ENCODE results near the gene ADAM12.

ADAM12 gene

GRCh38 chr10:126133082-126133620 is 255.1 kb downstream of the ADAM12 start:
- no peak for DNase-seq

GRCh38 chr10:126131341-126131740 is 256.9 kb downstream of the ADAM12 start:
- no peak for DNase-seq

- no peak for DNase-seq
Measured at GRCh38 chr10:126130271-126130710, 258.0 kb downstream of the ADAM12 start.

DNA sequence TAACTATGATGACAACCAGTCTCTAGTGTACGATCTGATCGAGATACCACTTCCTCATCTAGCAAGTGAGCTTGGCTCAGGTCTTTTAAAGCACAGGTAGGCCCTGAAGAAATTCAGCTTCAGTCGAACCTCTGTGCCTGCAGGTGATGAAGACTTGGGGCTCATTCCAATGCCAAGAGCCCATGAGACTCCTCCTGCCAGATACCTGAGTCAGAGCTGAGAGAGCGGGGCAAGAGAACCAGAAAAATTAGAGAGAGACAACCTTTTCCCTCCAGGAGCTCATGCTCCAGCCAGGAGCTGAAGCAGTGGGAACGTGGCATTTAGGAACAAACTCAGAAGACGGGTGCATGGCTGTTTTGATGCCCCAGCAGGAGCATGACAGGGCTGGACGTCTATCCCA is 259.3 kb downstream of the ADAM12 start:
- no peak for DNase-seq

DNA sequence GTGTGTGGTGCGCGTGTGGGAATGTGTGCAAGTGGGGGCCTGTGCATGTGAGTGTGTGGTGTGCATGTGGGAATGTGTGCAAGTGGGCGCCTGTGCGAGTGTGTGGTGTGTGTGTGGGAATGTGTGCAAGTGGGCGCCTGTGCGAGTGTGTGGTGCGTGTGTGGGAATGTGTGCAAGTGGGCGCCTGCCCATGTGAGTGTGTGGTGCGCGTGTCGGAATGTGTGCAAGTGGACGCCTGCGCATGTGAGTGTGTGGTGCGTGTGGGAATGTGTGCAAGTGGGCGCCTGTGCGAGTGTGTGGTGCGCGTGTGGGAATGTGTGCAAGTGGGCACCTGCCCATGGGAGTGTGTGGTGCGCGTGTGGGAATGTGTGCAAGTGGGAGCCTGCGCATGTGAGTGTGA is 259.7 kb downstream of the ADAM12 start:
- DNase-seq, result no peak

GRCh38 chr10:126127481-126128029 is 260.7 kb downstream of the ADAM12 start:
- DNase-seq, result no peak

DNA sequence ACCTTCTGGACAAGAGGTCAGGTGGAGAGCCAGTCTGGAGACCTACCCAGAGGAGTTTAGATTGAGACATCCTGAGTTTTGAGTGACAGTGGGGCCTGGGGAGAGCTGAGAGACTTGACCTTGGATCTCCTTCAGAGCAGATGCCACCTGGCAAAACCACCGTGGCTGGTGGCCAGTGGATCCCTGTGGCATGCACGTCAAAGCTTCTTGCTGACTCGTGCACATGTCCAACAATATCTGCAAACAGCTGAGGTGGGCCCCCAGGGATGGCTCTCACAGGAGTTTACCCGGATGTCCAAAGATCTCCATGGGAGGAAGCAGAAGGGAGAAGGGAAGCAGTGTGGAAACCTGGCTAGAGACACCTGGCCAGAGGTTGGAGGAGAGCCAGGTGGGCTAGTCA is 261.4 kb downstream of the ADAM12 start:
- no peak for DNase-seq

DNA sequence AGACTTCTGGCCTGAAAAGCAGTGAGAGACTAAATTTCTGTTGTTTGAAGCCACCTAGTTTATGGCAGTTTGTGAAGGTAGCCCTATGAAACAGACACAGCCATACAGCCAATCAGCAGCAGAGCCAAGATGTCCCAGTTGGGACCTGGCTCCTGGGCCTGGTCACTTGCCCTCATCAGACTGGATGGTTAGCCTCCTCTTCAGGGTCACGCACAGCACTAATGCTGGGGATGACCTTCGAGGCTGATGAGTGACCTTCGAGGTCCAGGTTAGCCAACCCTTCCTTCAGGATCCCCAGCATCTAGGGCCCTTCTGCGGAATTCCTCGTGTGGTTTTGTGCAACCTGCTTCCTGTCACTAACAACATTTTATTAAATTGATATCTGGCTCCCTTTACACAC is 262.3 kb downstream of the ADAM12 start:
- peak; percentile 16 for DNase-seq

DNA sequence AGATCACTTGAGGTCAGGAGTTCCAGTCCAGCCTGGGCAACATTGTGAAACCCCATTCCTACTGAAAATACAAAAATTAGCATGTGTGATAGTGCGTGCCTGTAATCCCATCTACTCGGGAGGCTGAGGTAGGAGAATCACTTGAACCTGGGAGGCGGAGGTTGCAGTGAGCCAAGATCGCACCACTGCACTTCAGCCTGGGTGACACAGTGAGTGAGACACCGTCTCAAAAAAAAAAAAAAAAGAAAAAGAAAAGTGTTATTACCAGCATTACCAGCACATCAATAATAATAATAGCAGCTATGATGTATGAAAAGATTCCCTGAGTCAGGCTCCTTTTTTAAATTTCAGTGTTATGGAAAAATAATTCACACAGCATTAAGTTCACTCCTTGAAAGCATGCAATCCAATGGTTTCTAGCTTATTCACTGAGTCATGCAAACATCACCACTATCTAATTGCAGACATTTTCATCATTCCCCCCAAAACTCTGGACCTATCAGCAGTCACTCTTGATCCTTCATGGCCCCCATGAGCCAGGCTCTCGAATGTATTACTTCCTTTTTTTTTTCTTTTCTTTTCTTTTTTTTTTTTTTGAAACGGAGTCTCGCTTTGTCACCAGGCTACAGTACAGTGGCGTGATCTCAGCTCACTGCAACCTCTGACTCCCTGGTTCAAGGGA is 263.5 kb downstream of the ADAM12 start:
- DNase-seq, result no peak

- no peak for DNase-seq
Measured at GRCh38 chr10:126124046-126124445, 264.2 kb downstream of the ADAM12 start.

- no peak for DNase-seq
Measured at GRCh38 chr10:126123466-126123865, 264.8 kb downstream of the ADAM12 start.

DNA sequence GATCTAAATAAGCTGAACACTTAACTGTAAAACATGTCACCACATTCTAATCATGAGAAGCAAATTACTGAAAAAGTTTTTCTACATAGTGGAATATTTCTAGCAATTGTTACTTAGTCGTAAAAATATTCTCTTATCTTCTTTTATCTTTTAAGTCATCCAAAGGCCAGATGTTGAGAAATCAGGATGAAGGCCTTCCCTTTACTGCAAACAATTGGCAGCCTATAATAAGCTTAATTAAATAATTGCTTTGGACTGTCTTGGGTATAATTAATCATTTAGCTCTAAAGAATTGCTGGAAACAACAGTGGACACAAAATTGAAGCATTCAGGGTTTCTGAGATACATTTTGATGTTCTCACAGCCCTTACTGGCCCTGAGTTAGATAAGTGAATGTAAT is 265.4 kb downstream of the ADAM12 start:
- DNase-seq, result no peak

DNA sequence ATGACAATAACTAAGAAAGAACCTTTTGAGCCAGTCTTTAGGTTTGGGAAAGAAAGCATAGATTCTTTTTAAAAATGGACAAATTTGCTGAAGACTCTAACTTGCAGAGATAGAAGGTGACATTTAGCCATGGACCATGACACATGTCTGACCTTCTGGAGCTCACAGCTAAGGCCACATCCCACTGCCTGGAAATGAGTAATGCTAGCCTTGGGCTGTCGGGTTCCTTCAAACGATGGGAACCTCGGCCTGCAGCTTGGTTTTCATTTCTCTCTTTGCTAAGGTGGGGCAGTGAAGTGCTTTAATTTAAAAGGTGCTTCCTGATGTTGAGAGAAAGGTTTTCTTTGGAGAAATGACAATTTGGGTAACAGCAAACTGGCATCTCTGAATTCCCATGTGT is 268.7 kb downstream of the ADAM12 start:
- DNase-seq, result no peak

DNA sequence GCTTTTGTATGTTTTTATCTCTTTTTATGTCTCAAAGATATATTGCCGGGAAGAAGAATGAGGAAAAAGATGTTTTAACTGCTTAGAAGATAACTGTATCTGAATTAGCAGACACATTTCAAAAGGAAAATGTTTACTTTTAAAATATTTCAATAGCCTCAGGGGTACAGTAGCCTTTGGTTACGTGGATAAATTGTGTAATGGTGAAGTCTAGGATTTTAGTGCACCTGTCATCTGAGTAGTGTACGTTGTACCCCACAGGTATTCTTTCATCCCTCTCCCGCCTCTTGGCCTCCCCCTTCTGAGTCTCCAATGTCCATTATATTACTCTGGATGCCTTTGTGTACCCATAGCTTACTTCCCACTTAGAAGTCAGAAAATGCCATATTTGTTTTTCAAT is 269.8 kb downstream of the ADAM12 start:
- DNase-seq, result no peak

DNA sequence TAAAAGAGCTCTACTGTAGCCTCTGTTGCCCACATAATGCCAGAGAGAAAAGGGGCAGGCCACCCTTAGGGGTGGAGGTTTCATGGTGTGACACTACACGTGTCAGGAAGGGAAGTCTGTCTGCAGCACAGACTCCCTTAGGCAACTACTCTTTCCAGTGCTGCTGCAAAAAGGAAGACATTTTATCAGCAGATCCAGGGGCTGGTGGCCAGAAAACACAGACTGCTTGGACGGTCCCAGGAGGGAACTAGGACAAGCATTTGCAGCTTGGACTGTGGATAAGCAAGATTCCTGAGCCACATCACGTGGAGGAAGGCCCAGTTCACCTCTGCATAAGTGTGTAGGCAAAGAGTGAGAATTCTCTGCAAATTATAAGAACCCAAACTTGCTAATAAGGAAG is 271.1 kb downstream of the ADAM12 start:
- no peak for DNase-seq

- no peak for DNase-seq
Measured at GRCh38 chr10:126115886-126116285, 272.4 kb downstream of the ADAM12 start.

GRCh38 chr10:126114884-126115555 is 273.3 kb downstream of the ADAM12 start:
- DNase-seq, result no peak

DNA sequence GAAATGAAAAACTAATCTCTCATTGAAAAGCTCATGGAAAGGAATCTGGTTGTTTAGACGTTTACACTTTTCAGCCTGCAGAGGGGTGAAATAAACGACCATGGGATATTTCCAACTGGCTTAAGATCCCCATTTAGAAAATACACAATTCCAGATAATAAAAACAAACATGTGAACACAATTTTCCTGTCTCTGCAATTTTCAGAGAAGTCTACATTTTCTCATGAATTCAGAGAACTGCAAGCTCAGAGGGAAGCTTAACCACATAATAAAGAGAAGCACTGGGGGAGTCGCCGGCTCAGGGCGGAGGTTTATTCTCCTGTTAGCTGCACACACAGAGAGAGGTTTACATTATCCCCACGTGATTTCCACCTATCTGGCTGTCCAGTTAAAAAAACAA is 276.8 kb downstream of the ADAM12 start:
- DNase-seq, result no peak

DNA sequence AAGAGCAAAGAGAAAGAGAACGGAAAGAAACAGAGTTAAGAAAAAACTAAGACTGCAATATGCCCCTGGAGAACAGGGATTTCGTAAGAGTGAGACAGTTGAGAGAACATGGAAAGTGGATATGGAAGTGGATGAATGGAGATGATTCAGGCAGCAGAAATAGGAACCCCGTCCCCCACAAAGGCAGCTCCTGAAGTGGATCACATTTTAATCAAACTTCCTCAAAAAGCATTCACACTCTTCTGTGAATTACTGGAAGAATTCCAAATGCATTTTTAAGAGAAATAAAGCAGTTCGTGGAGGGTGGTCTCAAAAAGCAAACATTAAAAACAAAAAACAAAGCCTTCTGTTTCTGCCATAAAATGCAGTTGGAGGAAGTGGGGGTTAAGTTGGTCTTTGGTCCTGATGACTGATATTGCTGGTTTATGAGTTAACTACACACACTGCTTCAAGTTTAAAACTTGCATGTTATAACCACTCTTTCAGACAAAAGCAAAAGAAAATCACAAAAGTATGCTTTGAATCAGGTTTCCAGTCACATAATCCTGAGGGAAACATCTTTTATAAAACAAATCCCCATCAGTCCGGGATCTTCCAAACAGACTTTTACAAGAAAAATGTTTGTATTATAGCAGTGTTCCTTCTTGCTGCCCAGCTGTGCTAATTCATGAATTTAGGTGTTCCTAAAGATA is 277.6 kb downstream of the ADAM12 start:
- DNase-seq, result no peak

GRCh38 chr10:126109893-126110292 is 278.4 kb downstream of the ADAM12 start:
- no peak for DNase-seq

- DNase-seq, result no peak
Measured at GRCh38 chr10:126108693-126109092, 279.6 kb downstream of the ADAM12 start.

- no peak for DNase-seq
Measured at GRCh38 chr10:126104767-126105166, 283.5 kb downstream of the ADAM12 start.

GRCh38 chr10:126102636-126103035 is 285.6 kb downstream of the ADAM12 start:
- no peak for DNase-seq

GRCh38 chr10:126101736-126102135 is 286.5 kb downstream of the ADAM12 start:
- DNase-seq, result no peak

All from right forelimb (tissue), 1 donor.